HG03025 (cell line): ENCODE data around the gene CD40LG.

ENCODE experiments used
- ATAC-seq: cut with Tn5 transposase; IDR thresholded peaks from one replicate; pipeline ENCODE4 v1.9.1; 2021; ENCODE audit warnings: mild to moderate bottlenecking, moderate library complexity; ENCODE audit not compliant: unreplicated experiment, low FRiP score

The CD40LG gene

DNA sequence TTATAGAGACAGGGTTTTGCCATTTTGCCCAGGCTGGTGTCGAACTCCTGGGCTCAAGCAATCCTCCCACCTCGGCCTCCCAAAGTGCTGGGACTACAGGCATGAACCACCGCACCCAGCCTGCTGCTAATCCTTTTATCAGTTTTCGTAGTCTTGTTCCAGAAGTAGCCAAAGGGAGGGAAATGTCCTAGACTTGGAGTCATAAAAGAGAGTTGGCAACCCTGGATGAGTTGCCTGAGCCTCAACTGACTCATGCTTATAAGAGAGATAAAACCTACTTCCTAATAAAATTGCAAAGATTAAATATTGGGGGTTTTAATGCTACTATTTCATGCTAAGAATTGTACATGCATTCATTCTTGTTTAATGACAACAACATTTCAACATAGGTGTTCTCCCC, 44.3 kb downstream of the CD40LG start:
- no peak for ATAC-seq

DNA sequence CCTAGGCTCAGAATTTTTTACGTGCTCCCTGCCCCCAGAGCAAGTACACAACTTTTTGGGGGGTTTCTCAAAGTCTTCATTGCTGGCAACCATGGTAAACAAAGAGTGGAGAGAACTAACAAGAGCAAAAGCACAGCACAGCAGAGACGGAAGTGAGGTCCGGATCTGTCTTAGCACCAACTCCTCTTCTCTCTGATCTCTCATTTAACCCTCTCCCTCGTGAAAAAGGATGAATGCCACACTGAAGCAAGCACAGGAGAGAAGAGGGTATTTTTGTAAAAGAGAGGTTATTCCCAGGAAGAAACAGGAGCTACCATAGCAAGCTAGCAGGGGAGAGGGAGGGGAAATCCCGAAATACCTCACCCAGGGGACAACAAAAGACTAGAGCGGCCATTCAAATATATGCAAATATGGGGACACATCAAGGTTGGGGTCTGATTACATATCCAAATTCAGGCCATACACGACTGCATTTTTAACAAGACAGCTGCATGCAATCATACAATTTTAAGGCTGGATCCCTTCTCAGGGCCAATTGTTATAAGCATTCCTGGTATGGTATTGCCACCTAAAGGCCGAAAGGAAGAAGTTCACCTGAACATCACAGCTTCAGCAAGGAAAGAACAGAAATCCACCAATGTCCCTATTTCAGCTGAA, 46.6 kb downstream of the CD40LG start:
- peak; percentile 66 for ATAC-seq

GRCh38 chrX:136697156-136697555, 49.2 kb downstream of the CD40LG start:
- ATAC-seq: no peak

GRCh38 chrX:136708348-136708747, 60.4 kb downstream of the CD40LG start:
- peak; percentile 67 for ATAC-seq
